IMR-90 (cell line): ENCODE results near the gene PRL. TPM values are rescaled to one million over a fixed set of nuclear protein-coding genes. Genes with fewer than 3 reads are reported as not detected.
A peak's percentile ranks its signal among the peaks of the same experiment; 100 is the strongest.

Source experiments
- ATAC-seq: fragments of 200-7000 bp; cut with Tn5 transposase; 2 replicates; pipeline ENCODE4 v1.9.1; 2020; ENCODE audit warnings: low read depth, mild to moderate bottlenecking, moderate library complexity
- BruUV-seq: library from RNA; stranded (reverse); fragments of 400-500 nt; replicated peaks from 2 replicates; lab custom pipeline; 2021; lab: Mats Ljungman, UMichigan
- CTCF ChIA-PET: fragments of 300-600 bp; formaldehyde crosslinking; extraction: SDS; loops from one replicate; lab custom pipeline; 2021; ENCODE audit warnings: antibody characterized with exemption; lab: Yijun Ruan, JAX
- POLR2A ChIA-PET: fragments of 300-600 bp; sonication (Branson Sonifier 250); formaldehyde crosslinking; loops from one replicate; lab custom pipeline; 2022; ENCODE audit warnings: antibody characterized with exemption; ENCODE audit not compliant: unreplicated experiment; lab: Charles Lee
- DNase-seq: peaks from one replicate; pipeline ENCODE4 v3.0.0; 2013
- H2AFZ ChIP-seq: replicated peaks from 2 replicates; pipeline ENCODE3; 2013; ENCODE audit warnings: low read length, mild to moderate bottlenecking; ENCODE audit not compliant: poor library complexity
- H2AK5ac ChIP-seq: 2 replicates; pipeline ENCODE4 v1.6.1; 2013; ENCODE audit warnings: low read depth, low read length, inconsistent platforms
- H2AK9ac ChIP-seq: replicated peaks from 2 replicates; pipeline ENCODE3; 2013; ENCODE audit warnings: mild to moderate bottlenecking, low read depth, low read length, moderate library complexity; ENCODE audit not compliant: poor library complexity
- H2BK120ac ChIP-seq: 2 replicates; pipeline ENCODE4 v1.6.1; 2013; ENCODE audit warnings: low read depth, low read length, inconsistent platforms
- H2BK15ac ChIP-seq: 3 replicates; pipeline ENCODE4 v1.6.1; 2013; ENCODE audit warnings: low read depth, low read length, inconsistent platforms
- H2BK20ac ChIP-seq: 2 replicates; pipeline ENCODE4 v1.6.1; 2013; ENCODE audit warnings: low read depth, mild to moderate bottlenecking, inconsistent platforms, low read length, moderate library complexity
- H2BK5ac ChIP-seq: 2 replicates; pipeline ENCODE4 v1.6.1; 2013; ENCODE audit warnings: mild to moderate bottlenecking, low read depth, low read length, inconsistent platforms; ENCODE audit not compliant: poor library complexity, severe bottlenecking
- H3K14ac ChIP-seq: replicated peaks from 2 replicates; pipeline ENCODE4 v1.6.1; 2013; ENCODE audit warnings: low read depth, low read length, inconsistent platforms
- H3K18ac ChIP-seq: 2 replicates; pipeline ENCODE4 v1.6.1; 2013; ENCODE audit warnings: low read depth, low read length, control low read depth
- H3K23ac ChIP-seq: 2 replicates; pipeline ENCODE4 v1.6.1; 2013; ENCODE audit warnings: low read depth, low read length, inconsistent platforms
- H3K27ac ChIP-seq: 2 replicates; pipeline ENCODE4 v1.5.1; 2013; ENCODE audit warnings: mild to moderate bottlenecking, control low read depth, low read length; ENCODE audit not compliant: insufficient read depth
- H3K27me3 ChIP-seq: 2 replicates; pipeline ENCODE4 v1.6.1; 2013; ENCODE audit warnings: low read length; ENCODE audit not compliant: control insufficient read depth, insufficient read depth
- H3K36me3 ChIP-seq: 2 replicates; pipeline ENCODE4 v1.6.1; 2013; ENCODE audit warnings: low read length, mixed read lengths; ENCODE audit not compliant: control insufficient read depth, insufficient read depth
- H3K4ac ChIP-seq: 2 replicates; pipeline ENCODE4 v1.6.1; 2013; ENCODE audit warnings: low read depth, low read length, inconsistent platforms
- H3K4me1 ChIP-seq: 2 replicates; pipeline ENCODE4 v1.6.1; 2013; ENCODE audit warnings: low read length, mixed read lengths; ENCODE audit not compliant: control insufficient read depth, insufficient read depth
- H3K4me2 ChIP-seq: 2 replicates; pipeline ENCODE4 v1.6.1; 2013; ENCODE audit warnings: low read depth, mild to moderate bottlenecking, control low read depth, low read length, moderate library complexity
- H3K4me3 ChIP-seq: 2 replicates; pipeline ENCODE4 v1.5.1; 2013; ENCODE audit warnings: low read depth, mild to moderate bottlenecking, control low read depth, low read length, moderate library complexity; ENCODE audit not compliant: insufficient read depth
- H3K56ac ChIP-seq: 2 replicates; pipeline ENCODE4 v1.6.1; 2013; ENCODE audit warnings: low read length, inconsistent platforms; ENCODE audit not compliant: insufficient read depth; ENCODE audit errors: extremely low read depth
- H3K79me1 ChIP-seq, 2 experiments: 2 replicates each; pipeline ENCODE4 v1.6.1; 2013; ENCODE audit warnings: low read length in 2 of 2, inconsistent platforms in 1 of 2, low read depth in 1 of 2
- H3K9ac ChIP-seq: 2 replicates; pipeline ENCODE4 v1.6.1; 2013; ENCODE audit warnings: low read depth, low read length, control low read depth
- H3K9me1 ChIP-seq: 2 replicates; pipeline ENCODE4 v1.6.1; 2013; ENCODE audit warnings: low read length, inconsistent platforms; ENCODE audit not compliant: insufficient read depth
- H3K9me3 ChIP-seq: 2 replicates; pipeline ENCODE4 v1.6.1; 2013; ENCODE audit warnings: low read length; ENCODE audit not compliant: control insufficient read depth, insufficient read depth
- H4K20me1 ChIP-seq: 2 replicates; pipeline ENCODE4 v1.6.1; 2013; ENCODE audit warnings: low read length, inconsistent platforms; ENCODE audit not compliant: insufficient read depth
- H4K5ac ChIP-seq: 2 replicates; pipeline ENCODE4 v1.6.1; 2013; ENCODE audit warnings: mild to moderate bottlenecking, low read depth, low read length, control low read depth
- H4K8ac ChIP-seq, 2 experiments: 2 replicates each; pipeline ENCODE4 v1.6.1; 2013; ENCODE audit warnings: low read depth in 2 of 2, low read length in 2 of 2, control low read depth in 1 of 2, inconsistent platforms in 1 of 2
- H4K91ac ChIP-seq: 2 replicates; pipeline ENCODE4 v1.6.1; 2013; ENCODE audit warnings: low read depth, low read length, inconsistent platforms; ENCODE audit not compliant: insufficient read depth
- CEBPB ChIP-seq: IDR thresholded peaks from 2 replicates; pipeline ENCODE4 v1.6.1; 2012; ENCODE audit warnings: low read depth, low read length, improper control_type of control experiment
- FOS ChIP-seq: fragments of 150-350 bp; IDR thresholded peaks from 2 replicates; pipeline ENCODE4 v1.6.1; 2016; ENCODE audit warnings: low read depth, low read length
- MAFK ChIP-seq: IDR thresholded peaks from 2 replicates; pipeline ENCODE4 v1.6.1; 2012; ENCODE audit warnings: low read depth, low read length, improper control_type of control experiment
- RFX5 ChIP-seq: IDR thresholded peaks from 2 replicates; pipeline ENCODE4 v1.8.0; 2012; ENCODE audit warnings: low read depth, mild to moderate bottlenecking, low read length, moderate library complexity
- SMC3 ChIP-seq: fragments of 150-350 bp; IDR thresholded peaks from 2 replicates; pipeline ENCODE4 v1.6.1; 2016; ENCODE audit warnings: low read depth, mild to moderate bottlenecking, antibody characterized with exemption, low read length, moderate library complexity
- WGBS, 2 experiments: methylation state at CpG; one replicate each; pipeline versions ENCODE4 v1.1.5 to v1.1.7; 2013; ENCODE audit warnings: missing lambda C conversion rate in 2 of 2; ENCODE audit not compliant: insufficient read length in 1 of 2; ENCODE audit errors: extremely low coverage in 2 of 2; 5-methylcytosine and 5-hydroxymethylcytosine counted together
- dilution Hi-C: fragments of 300-500 bp; cut with HindIII; formaldehyde crosslinking; loops from one replicate; pipeline ENCODE4 v1.14.3; 2018; ENCODE audit warnings: low sequenced_read_pairs; ENCODE audit not compliant: unreplicated experiment
- in situ Hi-C: fragments of 300-500 bp; cut with MboI; formaldehyde crosslinking; loops from 3 replicates; pipeline ENCODE4 v1.14.3; 2019; ENCODE audit warnings: low sequenced_read_pairs, inconsistent platforms, mixed read lengths
- intact Hi-C: fragments of 100-400 bp; cut with micrococcal nuclease; formaldehyde crosslinking; loops from 2 replicates; pipeline ENCODE4 v1.10.0; 2022
- polyA plus RNA-seq, 3 experiments: library from polyadenylated mRNA; depleted of rRNA; stranded (reverse); fragments of >200 nt; gene quantifications; 2 replicates each; pipeline ENCODE4 v1.2.3, GENCODE V29; 2012; ENCODE audit warnings: low replicate concordance in 1 of 3
- total RNA-seq: library from RNA; depleted of rRNA; stranded (reverse); fragments of >200 nt; gene quantifications from 2 replicates; pipeline ENCODE4 v1.2.3, GENCODE V29; 2012

Gene PRL
- total and polyA plus RNA-seq, 2 of the 4 experiments (the other 2 are of a cell fraction), result not detected

- ATAC-seq, result peak; percentile 50
- H2BK15ac ChIP-seq, result 0 out of 3 replicates have a peak overlapping the region, but pooled peaks have one; percentile 15
- H3K14ac ChIP-seq, result no peak overlapping the region
- H3K18ac ChIP-seq, result peak overlapping the region; percentile 93; the same call in 1 of the 2 replicates
- peak overlapping the region; percentile 75 for H2BK120ac ChIP-seq
- H4K91ac ChIP-seq, result 0 out of 2 replicates have a peak overlapping the region, but pooled peaks have one; percentile 12
- peak overlapping the region; percentile 84; the same call in 1 of the 2 replicates for H2BK20ac ChIP-seq
- 0 out of 2 replicates have a peak, but pooled peaks cover 3% of the 10 kb centered on the region for H3K9me1 ChIP-seq
- H2BK5ac ChIP-seq, result peak overlapping the region; percentile 65
- H3K4me1 ChIP-seq, result peaks cover 11% of the 10 kb centered on the region
- no peaks in the 10 kb centered on the region for H3K79me1 ChIP-seq
- no peak overlapping the region for H2AK5ac ChIP-seq
- H3K56ac ChIP-seq, result no peak overlapping the region
- no peaks in the 10 kb centered on the region for H4K20me1 ChIP-seq
- in situ Hi-C loops, result no loop called here
- H3K36me3 ChIP-seq, result no peaks in the 10 kb centered on the region; the same call in 1 of the 2 replicates
- dilution Hi-C loops, result no loop called here
- no peak overlapping the region for H2AFZ ChIP-seq
- no peak overlapping the region for H4K5ac ChIP-seq
- no peak overlapping the region for H3K23ac ChIP-seq
- no peak overlapping the region; the same call in 1 of the 2 replicates for H3K4me2 ChIP-seq
- no peak overlapping the region for H3K4me3 ChIP-seq
- DNase-seq, result peak; percentile 75
- no TSS peak for BruUV-seq
- ChIA-PET CTCF (no interaction called here), POLR2A (interaction anchor here (0.7 to 1.2 kb wide), 2 partner anchors 12 to 305 kb away, joined by 3 to 6 read pairs; no protein-coding TSS in a partner anchor)
- no peak overlapping the region for H3K27ac ChIP-seq
- intact Hi-C loops, result no loop called here
- no peak overlapping the region for H3K9ac ChIP-seq
- H3K9me3 ChIP-seq, result no peaks in the 10 kb centered on the region
- H4K8ac ChIP-seq, result peak overlapping the region; percentile 36; a peak in 2 of 4 replicates
- no peak overlapping the region for H2AK9ac ChIP-seq
- H3K27me3 ChIP-seq, result no peaks in the 10 kb centered on the region
- WGBS, 2 experiments, result no CpG with 5 or more reads among the region's 2 CpGs
- TF ChIP-seq FOS, result 0 out of 2 replicates have a peak, but pooled peaks have one; percentile 54
- TF ChIP-seq MAFK, result no peak
- TF ChIP-seq CEBPB, result peak; percentile 87
- no peak for TF ChIP-seq RFX5
- no peak for TF ChIP-seq SMC3
- peak overlapping the region; percentile 41; the same call in 1 of the 2 replicates for H3K4ac ChIP-seq
Observed at GRCh38 chr6:22251348-22251747, 45.5 kb downstream of the PRL start.
